Right forelimb (tissue), 1 donor: ENCODE data around the gene LMO1.

Experiments
- DNase-seq: peaks from one replicate; pipeline ENCODE4 v3.0.0-alpha.2; 2018

LMO1 gene

GRCh38 chr11:8203414-8203715 lies 60.3 kb downstream of the LMO1 start:
- DNase-seq, result no peak

GRCh38 chr11:8202516-8203413 lies 60.9 kb downstream of the LMO1 start:
- no peak for DNase-seq

GRCh38 chr11:8201644-8202365 lies 61.9 kb downstream of the LMO1 start:
- DNase-seq, result no peak

- DNase-seq, result no peak
Measured at GRCh38 chr11:8199676-8200075, 64.0 kb downstream of the LMO1 start.

GRCh38 chr11:8196749-8197148 lies 66.9 kb downstream of the LMO1 start:
- no peak for DNase-seq

- DNase-seq, result no peak
Measured at GRCh38 chr11:8194956-8195355, 68.7 kb downstream of the LMO1 start.

GRCh38 chr11:8192896-8193209 lies 70.8 kb downstream of the LMO1 start:
- DNase-seq, result no peak

GRCh38 chr11:8192016-8192895 lies 71.4 kb downstream of the LMO1 start:
- DNase-seq, result peak; percentile 79

GRCh38 chr11:8190431-8190830 lies 73.2 kb downstream of the LMO1 start:
- no peak for DNase-seq

GRCh38 chr11:8186429-8186828 lies 77.2 kb downstream of the LMO1 start:
- DNase-seq, result no peak

- no peak for DNase-seq
Measured at GRCh38 chr11:8183111-8183510, 80.6 kb downstream of the LMO1 start.

- no peak for DNase-seq
Measured at GRCh38 chr11:8180469-8180868, 83.2 kb downstream of the LMO1 start.

GRCh38 chr11:8178297-8178696 lies 85.4 kb downstream of the LMO1 start:
- DNase-seq, result no peak

GRCh38 chr11:8177136-8177535 lies 86.5 kb downstream of the LMO1 start:
- DNase-seq, result no peak
